RPMI7951 (cell line): ENCODE data around the gene WDR44. TPM values are rescaled to one million over a fixed set of nuclear protein-coding genes. Genes with fewer than 3 reads are reported as not detected.
"Not testable (repeated sequence)": the region's sequence is repeated elsewhere in the genome, so short reads cannot be mapped to it uniquely, and the experiment has no call there.

Source experiments
- DNase-seq: peaks from one replicate; pipeline ENCODE4 v3.0.0-alpha.2; 2012; ENCODE audit warnings: low read depth
- total RNA-seq: library from RNA; depleted of rRNA; stranded (reverse); fragments of >200 nt; shearing (Covaris generic); gene quantifications from 2 replicates; pipeline ENCODE4 v1.2.3, GENCODE V29; 2014

Gene WDR44
- total RNA-seq, 1 experiment from 2014 or later, result 13.0 TPM

GRCh38 chrX:118360429-118361125 is 14.7 kb downstream of the WDR44 start:
- no peak for DNase-seq

- DNase-seq, result no peak
Observed at GRCh38 chrX:118364261-118364660, 18.4 kb downstream of the WDR44 start.

DNA sequence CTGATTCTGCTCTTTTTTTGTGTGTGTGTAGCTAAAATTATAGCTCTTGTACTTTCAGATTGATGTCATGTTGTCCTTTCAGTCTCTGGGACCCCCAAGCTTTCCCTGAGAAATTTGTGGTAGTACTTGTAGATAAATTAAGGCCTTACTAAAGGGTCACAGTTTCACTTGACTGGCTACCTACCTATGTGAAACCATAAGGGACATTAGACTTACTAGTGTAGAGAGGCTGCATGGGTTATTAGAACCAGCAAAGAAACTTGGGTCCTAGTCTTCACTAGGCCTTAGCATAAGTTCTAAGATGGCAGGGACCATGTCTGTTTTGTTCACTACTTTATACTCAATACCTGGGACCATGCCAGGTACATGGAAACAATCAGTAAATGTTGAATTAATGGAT is 21.4 kb downstream of the WDR44 start:
- no peak for DNase-seq

- DNase-seq, result no peak
Observed at GRCh38 chrX:118368398-118368797, 22.5 kb downstream of the WDR44 start.

DNA sequence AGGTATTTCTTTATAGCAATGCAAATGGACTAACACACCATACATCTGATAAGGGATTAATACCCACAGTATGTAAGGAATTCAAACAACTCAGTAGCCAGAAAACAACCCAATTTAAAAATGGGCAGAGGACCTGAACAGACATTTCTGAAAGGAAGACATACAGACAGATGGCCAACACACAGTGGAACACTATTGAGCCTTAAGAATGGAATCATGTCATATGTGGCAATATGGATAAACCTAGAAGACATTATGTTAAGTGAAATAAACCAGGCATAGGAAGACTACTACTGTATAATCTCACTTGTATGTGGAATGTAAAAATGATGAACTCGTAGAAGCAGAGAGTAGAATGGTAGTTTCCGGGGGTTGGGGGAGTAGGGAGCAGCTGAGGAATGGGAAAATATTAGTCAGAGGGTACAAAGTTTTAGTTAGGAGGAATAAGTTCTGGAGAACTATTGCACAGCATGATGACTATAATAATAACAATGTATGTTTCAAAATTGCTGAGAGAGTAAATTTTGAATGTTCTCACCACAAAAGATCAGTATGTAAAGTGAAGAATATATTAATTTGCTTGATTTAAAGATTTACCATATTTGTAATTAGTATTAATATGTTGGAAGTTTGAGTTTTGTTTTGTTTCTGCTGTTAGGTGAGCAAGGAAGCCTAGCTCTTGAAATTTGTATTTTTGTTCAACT is 25.2 kb downstream of the WDR44 start:
- no peak for DNase-seq

DNA sequence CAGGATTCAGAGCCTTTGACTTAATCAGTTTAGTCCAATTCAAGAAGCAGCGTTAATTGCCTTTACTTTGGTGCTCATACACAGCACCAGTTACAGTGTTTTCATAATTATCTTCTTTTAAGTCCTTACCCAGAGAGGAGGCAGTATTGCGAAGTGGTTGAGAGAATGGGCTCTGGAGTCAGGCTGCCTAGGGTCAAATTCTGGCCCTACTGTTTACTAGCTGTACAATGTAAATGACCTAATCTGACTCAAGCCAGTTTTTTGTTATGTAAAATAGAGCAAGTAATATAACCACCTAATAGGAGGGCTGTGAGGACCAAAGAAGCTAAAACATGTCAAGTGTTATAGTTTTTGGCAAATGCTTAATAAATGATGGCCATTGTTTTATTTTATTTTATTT is 27.6 kb downstream of the WDR44 start:
- no peak for DNase-seq

DNA sequence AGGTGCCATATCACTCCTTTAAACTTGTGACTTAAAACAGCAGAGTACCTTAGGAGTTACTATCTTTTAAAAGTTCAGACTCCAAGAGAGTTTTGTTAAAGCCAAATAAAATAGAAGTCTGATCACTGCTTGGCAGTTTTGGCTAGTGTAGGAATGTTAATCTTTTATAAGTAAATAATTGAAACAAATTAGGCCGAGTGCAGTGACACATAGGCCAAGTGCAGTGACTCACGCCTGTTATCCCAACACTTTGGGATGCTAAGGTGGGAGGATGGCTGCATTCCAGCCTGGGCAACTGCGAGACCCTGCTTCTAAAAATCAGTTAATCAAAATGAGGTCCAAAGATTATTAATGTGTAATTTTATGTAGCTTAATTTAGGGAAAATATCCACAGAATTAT is 37.2 kb downstream of the WDR44 start:
- DNase-seq, result no peak

DNA sequence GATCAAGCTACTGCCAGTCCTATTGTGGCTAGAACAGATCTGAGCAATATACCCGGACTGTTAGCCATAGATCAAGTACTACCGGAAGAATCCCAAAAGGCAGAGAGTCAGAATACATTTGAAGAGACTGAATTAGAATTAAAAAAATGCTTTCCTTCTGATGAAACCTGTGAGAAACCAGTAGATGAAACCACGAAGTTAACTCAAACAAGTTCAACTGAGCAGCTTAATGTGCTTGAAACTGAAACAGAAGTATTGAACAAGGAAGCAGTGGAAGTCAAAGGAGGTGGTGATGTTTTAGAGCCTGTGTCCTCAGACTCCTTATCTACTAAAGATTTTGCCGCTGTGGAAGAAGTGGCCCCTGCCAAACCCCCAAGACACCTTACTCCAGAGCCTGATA is 46.8 kb downstream of the WDR44 start:
- DNase-seq, result no peak

DNA sequence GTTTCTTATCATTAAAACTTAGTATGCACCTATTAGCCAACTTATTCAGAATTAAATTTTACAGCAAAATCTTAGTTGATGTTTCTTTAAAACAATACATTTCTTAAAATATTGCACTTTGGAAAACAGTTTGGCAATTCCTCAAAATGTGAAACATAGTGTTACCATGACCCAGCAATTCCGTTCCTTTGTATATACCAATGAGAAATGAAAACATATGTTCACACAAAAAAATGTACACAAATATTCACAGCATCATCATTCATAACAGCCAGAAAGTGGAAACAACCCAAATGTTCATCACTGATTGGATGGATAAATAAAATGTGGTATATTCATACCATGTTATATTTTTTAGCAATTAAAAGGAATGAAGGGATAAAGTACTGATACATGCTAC is 50.2 kb downstream of the WDR44 start:
- DNase-seq, result no peak

GRCh38 chrX:118418811-118419251 is 72.9 kb downstream of the WDR44 start:
- DNase-seq, result no peak

DNA sequence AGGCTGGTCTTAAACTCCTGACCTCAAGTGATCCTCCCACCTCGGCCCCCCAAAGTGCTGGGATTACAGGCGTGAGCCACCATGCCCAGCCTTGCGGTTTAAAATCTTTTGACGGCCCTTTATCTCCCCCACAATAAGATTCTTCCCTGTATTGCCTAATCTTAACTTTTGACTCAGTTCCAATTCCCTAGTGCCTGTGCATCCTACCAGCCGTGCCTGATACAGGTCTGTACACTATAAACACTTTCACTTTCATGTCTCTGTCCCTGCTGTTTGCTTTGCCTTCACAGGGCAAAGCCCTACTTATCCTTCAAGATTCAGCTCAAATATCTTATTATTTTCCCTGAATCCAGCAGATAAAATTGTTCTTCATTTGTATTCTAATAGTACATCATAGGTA is 74.6 kb downstream of the WDR44 start:
- DNase-seq, result peak; percentile 9

GRCh38 chrX:118423558-118423957 is 77.7 kb downstream of the WDR44 start:
- no peak for DNase-seq

GRCh38 chrX:118432799-118433198 is 86.9 kb downstream of the WDR44 start:
- DNase-seq, result no peak

DNA sequence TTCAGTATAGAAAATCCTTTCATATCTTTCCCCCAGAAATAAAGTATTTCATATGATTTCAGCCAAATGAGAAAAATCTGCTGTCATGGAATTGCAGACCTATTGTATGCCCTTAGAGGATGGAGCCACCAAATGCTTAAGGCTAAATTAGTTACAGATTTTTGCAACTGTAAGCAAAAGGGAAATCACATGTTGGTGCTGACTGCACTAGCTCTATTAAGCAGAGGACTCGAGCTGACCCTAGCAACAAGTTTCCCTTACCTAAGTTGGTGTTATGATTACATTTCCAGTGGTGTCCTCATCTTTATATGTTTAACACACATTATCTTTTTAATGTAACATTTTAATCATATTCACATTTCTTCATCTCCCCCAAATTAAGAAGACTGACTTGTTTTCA is 91.4 kb downstream of the WDR44 start:
- DNase-seq, result no peak

DNA sequence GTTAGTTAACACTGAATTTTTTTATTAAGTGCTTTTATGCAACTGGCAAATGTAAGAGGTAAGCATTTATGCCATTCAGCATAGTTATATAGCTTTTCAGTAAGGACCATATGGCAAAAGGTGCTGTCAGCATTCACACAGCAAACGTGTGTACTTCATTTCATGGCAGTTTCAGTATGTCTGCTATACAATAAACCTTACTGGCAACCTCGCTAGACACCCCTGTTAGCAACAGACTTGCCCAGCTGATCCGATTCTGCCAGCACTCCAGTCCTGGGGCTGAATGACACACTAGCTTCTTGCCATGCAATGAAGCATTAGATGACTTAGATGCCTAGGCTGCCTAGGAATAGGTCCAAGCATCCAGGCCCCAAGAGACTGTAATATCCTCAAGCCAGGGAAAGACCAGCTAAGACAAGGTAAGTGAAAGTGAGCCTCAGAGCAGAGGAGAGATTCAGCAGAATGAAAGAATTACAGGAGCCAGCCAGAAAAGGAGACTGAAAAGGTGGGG is 102.4 kb downstream of the WDR44 start:
- DNase-seq, result no peak

- DNase-seq, result no peak
Observed at GRCh38 chrX:118455013-118455412, 109.1 kb downstream of the WDR44 start.

- peak; percentile 24 for DNase-seq
Observed at GRCh38 chrX:118459494-118459893, 113.6 kb downstream of the WDR44 start.

GRCh38 chrX:118464501-118464900 is 118.6 kb downstream of the WDR44 start:
- no peak for DNase-seq

DNA sequence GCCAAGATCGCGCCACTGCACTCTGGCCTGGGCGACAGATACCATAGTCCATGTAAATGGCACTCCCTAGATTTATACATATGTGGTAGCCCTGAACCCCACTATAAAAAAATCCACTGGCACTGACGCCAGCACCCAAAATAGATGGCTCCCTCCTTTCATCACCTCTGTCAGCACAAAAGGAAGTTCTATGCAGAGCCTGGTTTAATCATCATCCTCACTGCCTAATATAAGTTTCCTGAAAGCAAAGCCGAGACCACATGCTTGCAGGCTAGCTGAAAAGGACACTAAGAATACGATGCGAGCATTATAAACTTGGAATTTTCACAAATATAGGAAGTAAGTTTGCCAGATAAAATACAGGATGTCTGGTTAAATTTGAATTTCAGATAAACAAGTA is 122.2 kb downstream of the WDR44 start:
- DNase-seq, result no peak

GRCh38 chrX:118470721-118471347 is 124.9 kb downstream of the WDR44 start:
- not testable (repeated sequence) for DNase-seq

GRCh38 chrX:118474586-118474985 is 128.7 kb downstream of the WDR44 start:
- peak; percentile 18 for DNase-seq

GRCh38 chrX:118475903-118476302 is 130.0 kb downstream of the WDR44 start:
- DNase-seq, result no peak

GRCh38 chrX:118480172-118480571 is 134.3 kb downstream of the WDR44 start:
- DNase-seq, result no peak
